RKO (cell line): ENCODE data around the gene KLHL7.

Experiments
- DNase-seq: peaks from one replicate; pipeline ENCODE4 v3.0.0-alpha.2; 2016; ENCODE audit warnings: low spot score

KLHL7 gene

GRCh38 chr7:23105644-23106056 lies at the start of gene KLHL7:
Gene KLHL7, plus strand, starts transcription at chr7:23105785. Its CDS starts 242 bp downstream, at chr7:23106027.
- DNase-seq: peak; percentile 95

GRCh38 chr7:23058408-23059096 lies 47.0 kb upstream of the KLHL7 start:
- DNase-seq: no peak

GRCh38 chr7:23061327-23061726 lies 44.3 kb upstream of the KLHL7 start:
- DNase-seq: no peak

- peak; percentile 49 for DNase-seq
Measured at GRCh38 chr7:23062452-23062851, 43.1 kb upstream of the KLHL7 start.

GRCh38 chr7:23065974-23066373 lies 39.6 kb upstream of the KLHL7 start:
- DNase-seq: peak; percentile 41

- no peak for DNase-seq
Measured at GRCh38 chr7:23067271-23067670, 38.3 kb upstream of the KLHL7 start.

- DNase-seq: peak; percentile 14
Measured at GRCh38 chr7:23072048-23072447, 33.5 kb upstream of the KLHL7 start.

- no peak for DNase-seq
Measured at GRCh38 chr7:23072922-23073321, 32.7 kb upstream of the KLHL7 start.

GRCh38 chr7:23074443-23075261 lies 30.9 kb upstream of the KLHL7 start:
- DNase-seq: no peak

- no peak for DNase-seq
Measured at GRCh38 chr7:23075571-23075970, 30.0 kb upstream of the KLHL7 start.

GRCh38 chr7:23076772-23077171 lies 28.8 kb upstream of the KLHL7 start:
- DNase-seq: no peak

GRCh38 chr7:23093111-23093510 lies 12.5 kb upstream of the KLHL7 start:
- no peak for DNase-seq

GRCh38 chr7:23093546-23093945 lies 12.0 kb upstream of the KLHL7 start:
- peak; percentile 61 for DNase-seq

- no peak for DNase-seq
Measured at GRCh38 chr7:23096518-23097290, 8.9 kb upstream of the KLHL7 start.

GRCh38 chr7:23098029-23098428 lies 7.6 kb upstream of the KLHL7 start:
- no peak for DNase-seq

GRCh38 chr7:23098460-23098859 lies 7.1 kb upstream of the KLHL7 start:
- no peak for DNase-seq

GRCh38 chr7:23100697-23101096 lies 4.9 kb upstream of the KLHL7 start:
- no peak for DNase-seq

GRCh38 chr7:23105086-23105643 lies 420 bp upstream of the KLHL7 start:
- DNase-seq: peak; percentile 23

- peak; percentile 68 for DNase-seq
Measured at GRCh38 chr7:23106057-23106822, 655 bp downstream of the KLHL7 start.

- peak; percentile 46 for DNase-seq
Measured at GRCh38 chr7:23106823-23107663, 1.5 kb downstream of the KLHL7 start.

GRCh38 chr7:23107781-23108180 lies 2.2 kb downstream of the KLHL7 start:
- no peak for DNase-seq
